PC-9 (cell line): ENCODE results near the gene IGFLR1. TPM values are rescaled to one million over a fixed set of nuclear protein-coding genes. Genes with fewer than 3 reads are reported as not detected.

Source experiments
- BruUV-seq: library from RNA; stranded (reverse); fragments of 400-500 nt; replicated peaks from 2 replicates; lab custom pipeline; 2021; lab: Mats Ljungman, UMichigan
- CTCF ChIA-PET: fragments of 300-600 bp; sonication (Branson Sonifier 250); formaldehyde crosslinking; loops from one replicate; lab custom pipeline; 2022; ENCODE audit warnings: antibody characterized with exemption; lab: Charles Lee
- POLR2A ChIA-PET: fragments of 300-600 bp; sonication (Branson Sonifier 250); formaldehyde crosslinking; loops from one replicate; lab custom pipeline; 2022; ENCODE audit warnings: antibody characterized with exemption; ENCODE audit not compliant: unreplicated experiment; lab: Charles Lee
- DNase-seq, 2 experiments: peaks; one replicate each; pipeline versions ENCODE4 v3.0.0 to v3.0.0-alpha.2; 2015 to 2022; ENCODE audit warnings: mixed read lengths in 1 of 2
- H2AFZ ChIP-seq: fragments of 200-600 bp; sonication (generic); 2 replicates; pipeline ENCODE4 v1.8.1; 2017; ENCODE audit warnings: antibody characterized with exemption
- H3F3A ChIP-seq: fragments of 200-600 bp; sonication (generic); 2 replicates; pipeline ENCODE4 v1.8.1; 2017; ENCODE audit warnings: antibody characterized with exemption, mild to moderate bottlenecking, low read depth; ENCODE audit not compliant: insufficient read depth
- H3K27ac ChIP-seq: fragments of 200-600 bp; sonication (generic); 2 replicates; pipeline ENCODE4 v1.6.1; 2016; ENCODE audit warnings: mixed run types
- H3K27me3 ChIP-seq: fragments of 200-600 bp; sonication (generic); 2 replicates; pipeline ENCODE4 v1.6.1; 2016; ENCODE audit warnings: low read depth, mixed run types; ENCODE audit not compliant: insufficient read depth
- H3K36me3 ChIP-seq: fragments of 200-600 bp; sonication (generic); 2 replicates; pipeline ENCODE4 v1.6.1; 2016; ENCODE audit warnings: low read depth, mixed run types
- H3K4me1 ChIP-seq: fragments of 200-600 bp; sonication (generic); replicated peaks from 2 replicates; pipeline ENCODE4 v1.6.1; 2016; ENCODE audit warnings: mixed run types; ENCODE audit not compliant: insufficient read depth
- H3K4me2 ChIP-seq: fragments of 200-600 bp; sonication (generic); 2 replicates; pipeline ENCODE4 v1.6.1; 2017; ENCODE audit warnings: mixed run types
- H3K4me3 ChIP-seq: fragments of 200-600 bp; sonication (generic); 2 replicates; pipeline ENCODE4 v1.6.1; 2016; ENCODE audit warnings: mixed run types
- H3K79me2 ChIP-seq: fragments of 200-600 bp; sonication (generic); 2 replicates; pipeline ENCODE4 v1.6.1; 2017; ENCODE audit warnings: low read depth, mixed run types
- H3K9me2 ChIP-seq: fragments of 200-600 bp; sonication (generic); 2 replicates; pipeline ENCODE4 v1.8.1; 2017; ENCODE audit warnings: mild to moderate bottlenecking; ENCODE audit not compliant: insufficient read depth
- H3K9me3 ChIP-seq: fragments of 200-600 bp; sonication (generic); 2 replicates; pipeline ENCODE4 v1.8.1; 2016; ENCODE audit warnings: low read depth; ENCODE audit not compliant: insufficient read depth
- H4K20me1 ChIP-seq: fragments of 200-600 bp; sonication (generic); 2 replicates; pipeline ENCODE4 v1.8.1; 2017; ENCODE audit not compliant: insufficient read depth
- EZH2 ChIP-seq: fragments of 200-600 bp; sonication (generic); IDR thresholded peaks from 2 replicates; pipeline ENCODE4 v1.8.0; 2017; ENCODE audit warnings: antibody characterized with exemption, low read depth
- intact Hi-C: fragments of 100-400 bp; cut with micrococcal nuclease; formaldehyde crosslinking; loops from one replicate; pipeline ENCODE4 v1.10.0; 2022; ENCODE audit not compliant: unreplicated experiment
- total RNA-seq: library from RNA; stranded (reverse); gene quantifications from 2 replicates; pipeline ENCODE4 v1.2.3, GENCODE V29; 2021
- TF ChIP-seq, protein P1 (sequence below): fragments of 200-600 bp; sonication (generic); conservative IDR thresholded peaks from 2 replicates; pipeline ENCODE4 v1.6.1; 2017; ENCODE audit warnings: mixed run types, antibody characterized with exemption, mild to moderate bottlenecking, moderate library complexity

Gene IGFLR1
- total RNA-seq, 1 experiment from 2014 or later, result 9.7 TPM

DNA sequence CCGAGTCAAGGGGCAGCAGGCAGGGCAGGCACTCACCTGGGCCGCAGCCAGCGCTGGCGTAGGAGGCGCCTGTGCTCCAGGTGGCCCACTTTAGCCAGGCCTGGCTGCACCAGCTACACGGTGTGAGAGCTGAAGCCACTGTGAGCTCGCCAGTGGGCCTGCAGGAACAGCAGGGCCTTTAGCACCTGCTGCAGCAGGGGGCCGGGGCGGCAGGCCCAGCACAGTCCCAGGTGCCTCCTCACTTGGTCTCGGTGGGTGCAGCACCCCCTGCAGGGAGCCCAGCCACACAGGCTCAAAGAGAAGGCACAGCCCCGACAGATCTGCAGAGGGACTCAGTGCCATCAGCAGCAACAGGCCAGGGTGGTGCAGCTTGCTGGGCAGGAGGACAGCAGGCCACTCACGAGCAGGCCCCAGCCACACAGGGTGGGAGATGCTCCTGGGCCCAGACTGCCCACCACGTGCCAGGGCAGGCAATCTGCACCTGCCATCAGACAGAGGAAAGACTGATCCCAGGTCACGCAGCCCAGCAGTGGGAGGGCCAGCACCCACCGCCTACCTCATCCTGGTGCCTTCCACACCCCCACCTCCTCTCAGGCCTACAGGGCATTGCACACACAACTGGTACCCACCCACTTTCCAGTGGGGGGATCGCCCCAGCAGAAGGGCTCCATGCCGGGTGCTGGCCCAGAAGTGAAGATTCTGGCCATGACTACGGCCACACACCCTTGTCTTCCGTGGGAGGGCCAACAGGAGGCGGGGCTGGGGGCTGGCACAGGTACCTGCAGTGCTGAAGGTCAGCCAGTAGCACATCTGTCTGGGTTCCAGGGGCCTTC, 48.9 kb upstream of the IGFLR1 start:
- Histone ChIP-seq H3K4me1 (no peaks in the 10 kb centered on the region), H2AFZ (no peak overlapping the region), H3K9me2 (no peaks in the 10 kb centered on the region), H4K20me1 (no peaks in the 10 kb centered on the region), H3K4me3 (no peak overlapping the region), H3K36me3 (no peaks in the 10 kb centered on the region), H3F3A (no peaks in the 10 kb centered on the region), H3K9me3 (no peaks in the 10 kb centered on the region), H3K79me2 (no peaks in the 10 kb centered on the region), H3K4me2 (no peak overlapping the region), H3K27ac (no peak overlapping the region), H3K27me3 (peaks cover 24% of the 10 kb centered on the region)
- ChIA-PET POLR2A (no interaction called here), CTCF (no interaction called here)
- no peak for DNase-seq
- TF ChIP-seq EZH2, result no peak
- TF ChIP-seq, protein P1, sequence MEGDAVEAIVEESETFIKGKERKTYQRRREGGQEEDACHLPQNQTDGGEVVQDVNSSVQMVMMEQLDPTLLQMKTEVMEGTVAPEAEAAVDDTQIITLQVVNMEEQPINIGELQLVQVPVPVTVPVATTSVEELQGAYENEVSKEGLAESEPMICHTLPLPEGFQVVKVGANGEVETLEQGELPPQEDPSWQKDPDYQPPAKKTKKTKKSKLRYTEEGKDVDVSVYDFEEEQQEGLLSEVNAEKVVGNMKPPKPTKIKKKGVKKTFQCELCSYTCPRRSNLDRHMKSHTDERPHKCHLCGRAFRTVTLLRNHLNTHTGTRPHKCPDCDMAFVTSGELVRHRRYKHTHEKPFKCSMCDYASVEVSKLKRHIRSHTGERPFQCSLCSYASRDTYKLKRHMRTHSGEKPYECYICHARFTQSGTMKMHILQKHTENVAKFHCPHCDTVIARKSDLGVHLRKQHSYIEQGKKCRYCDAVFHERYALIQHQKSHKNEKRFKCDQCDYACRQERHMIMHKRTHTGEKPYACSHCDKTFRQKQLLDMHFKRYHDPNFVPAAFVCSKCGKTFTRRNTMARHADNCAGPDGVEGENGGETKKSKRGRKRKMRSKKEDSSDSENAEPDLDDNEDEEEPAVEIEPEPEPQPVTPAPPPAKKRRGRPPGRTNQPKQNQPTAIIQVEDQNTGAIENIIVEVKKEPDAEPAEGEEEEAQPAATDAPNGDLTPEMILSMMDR, result no peak
- intact Hi-C loops, result no loop called here
- no TSS peak for BruUV-seq

DNA sequence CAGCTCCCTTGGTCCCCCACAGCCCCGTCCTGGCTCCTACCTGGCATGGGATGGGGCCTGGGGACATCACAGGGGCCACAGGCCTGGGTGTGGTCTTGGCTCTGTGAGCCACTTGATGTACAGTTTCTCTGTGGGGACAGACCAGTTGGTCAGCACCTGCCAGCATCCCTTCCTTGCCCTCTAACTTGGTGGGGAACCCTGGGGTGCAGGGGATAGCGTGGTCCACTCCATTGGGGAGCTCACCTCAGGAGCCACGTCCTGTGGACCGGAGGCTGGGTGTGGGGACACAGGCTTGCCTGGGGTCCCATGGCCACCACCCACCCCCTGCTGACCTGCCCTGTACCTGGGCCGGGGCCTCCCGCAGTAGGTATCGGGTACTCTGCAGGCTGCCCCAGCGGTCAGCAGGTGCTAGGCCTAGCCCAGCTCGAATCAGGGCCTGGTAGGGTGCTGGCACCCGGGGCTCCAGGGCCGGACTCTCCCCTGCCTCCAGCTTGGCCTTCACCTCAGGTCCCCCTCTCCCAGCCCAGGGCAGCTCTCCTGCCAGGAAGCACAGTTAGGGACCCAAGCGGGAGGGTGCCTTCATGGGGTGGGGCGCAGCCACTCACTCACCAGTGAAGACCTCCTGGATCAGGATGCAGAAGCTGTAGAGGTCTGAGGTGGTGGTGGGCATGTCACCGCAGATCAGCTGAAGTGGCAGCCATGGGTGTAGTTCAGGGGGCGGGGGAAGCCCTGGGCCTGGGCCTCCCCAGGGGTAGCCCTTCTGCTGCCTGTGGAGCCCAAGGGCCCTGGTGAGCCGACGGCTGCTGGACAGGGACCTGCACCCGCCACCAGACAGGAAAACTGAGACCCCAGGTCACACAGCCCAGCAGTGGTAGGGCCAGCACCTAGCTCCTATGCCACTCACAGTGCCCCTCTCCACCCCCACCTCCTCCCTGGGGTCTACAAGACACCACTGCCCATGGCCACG, 48.0 kb upstream of the IGFLR1 start:
- H3K9me2 ChIP-seq, result no peaks in the 10 kb centered on the region
- no peak for DNase-seq
- POLR2A ChIA-PET, result interaction anchor here (0.6 kb wide), 1 partner anchor 117 kb away, joined by 3 read pairs; no protein-coding TSS in a partner anchor
- CTCF ChIA-PET, result no interaction called here
- H3K36me3 ChIP-seq, result no peaks in the 10 kb centered on the region
- H3K4me1 ChIP-seq, result no peaks in the 10 kb centered on the region
- H3K4me3 ChIP-seq, result no peak overlapping the region
- no peaks in the 10 kb centered on the region for H3K79me2 ChIP-seq
- no peak for TF ChIP-seq EZH2
- TF ChIP-seq, protein P1, result no peak
- no peak overlapping the region for H3K4me2 ChIP-seq
- peaks cover 18% of the 10 kb centered on the region for H3K27me3 ChIP-seq
- H2AFZ ChIP-seq, result no peak overlapping the region
- no peaks in the 10 kb centered on the region for H3K9me3 ChIP-seq
- intact Hi-C loops, result no loop called here
- BruUV-seq, result no TSS peak
- no peak overlapping the region for H3K27ac ChIP-seq
- H4K20me1 ChIP-seq, result no peaks in the 10 kb centered on the region
- no peaks in the 10 kb centered on the region for H3F3A ChIP-seq

DNA sequence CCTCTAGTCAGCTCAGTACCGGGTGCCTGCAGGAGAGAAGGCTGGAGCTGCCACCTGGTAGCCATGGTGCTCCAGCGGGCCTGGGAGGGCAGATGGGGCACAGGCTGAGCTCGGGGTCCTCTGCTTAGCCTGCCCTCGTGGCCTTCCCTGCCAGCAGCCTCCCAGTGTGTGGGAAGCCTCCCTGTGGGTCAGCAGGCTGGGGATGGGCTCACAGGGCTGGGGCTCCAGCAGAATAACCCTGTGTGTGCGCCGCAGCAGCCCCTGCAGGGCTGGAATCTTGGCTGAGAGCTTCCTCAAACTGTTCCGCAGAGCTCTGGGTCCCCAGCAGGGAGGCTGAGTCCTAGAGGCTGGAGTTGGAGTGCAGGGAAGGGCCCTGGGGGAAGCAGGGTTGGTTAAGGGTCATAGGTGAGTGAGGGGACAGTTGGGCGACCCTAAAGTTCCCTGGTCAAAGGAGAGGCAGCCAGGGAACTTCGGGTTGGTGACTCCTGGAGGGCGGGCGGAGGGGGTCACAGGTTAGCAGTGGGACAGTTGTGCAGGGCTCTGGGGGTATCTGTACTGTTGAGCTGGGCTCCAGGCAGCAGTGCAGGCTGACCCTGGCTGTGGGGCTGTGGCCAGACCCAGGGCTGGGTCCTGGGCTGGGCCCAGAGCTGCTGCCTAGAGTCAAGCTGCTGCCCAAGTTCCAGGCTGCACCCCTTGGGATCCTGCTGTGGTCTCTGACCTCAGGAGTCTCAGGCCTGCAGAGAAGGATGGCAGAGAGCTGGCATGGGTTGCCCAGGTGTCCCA, 47.1 kb upstream of the IGFLR1 start:
- H3K4me3 ChIP-seq, result no peak overlapping the region
- H3K79me2 ChIP-seq, result no peaks in the 10 kb centered on the region
- peaks cover 15% of the 10 kb centered on the region for H3K27me3 ChIP-seq
- no peaks in the 10 kb centered on the region for H4K20me1 ChIP-seq
- TF ChIP-seq EZH2, result no peak
- TF ChIP-seq, protein P1, result no peak
- H3K9me3 ChIP-seq, result no peaks in the 10 kb centered on the region
- DNase-seq, result no peak
- no peak overlapping the region for H3K4me2 ChIP-seq
- no peaks in the 10 kb centered on the region for H3K9me2 ChIP-seq
- intact Hi-C loops, result no loop called here
- BruUV-seq, result no TSS peak
- no peak overlapping the region for H3K27ac ChIP-seq
- no peaks in the 10 kb centered on the region for H3K36me3 ChIP-seq
- H3F3A ChIP-seq, result no peaks in the 10 kb centered on the region
- POLR2A ChIA-PET, result no interaction called here
- no peak overlapping the region for H2AFZ ChIP-seq
- CTCF ChIA-PET, result interaction anchor here (0.6 kb wide), 1 partner anchor 142 kb away, joined by 3 read pairs; no protein-coding TSS in a partner anchor
- H3K4me1 ChIP-seq, result no peaks in the 10 kb centered on the region
